HEK293 (cell line): ENCODE results near the gene MOSPD3.

Experiments
- CTCF ChIP-seq: fragments of 450-650 bp; formaldehyde crosslinking; IDR thresholded peaks from 2 replicates; pipeline ENCODE4 v1.5.1; 2016; ENCODE audit warnings: missing biosample characterization, missing genetic modification characterization
- FEZF1 ChIP-seq: fragments of 450-650 bp; formaldehyde crosslinking; IDR thresholded peaks from 2 replicates; pipeline ENCODE4 v1.5.1; 2016; ENCODE audit warnings: missing biosample characterization, missing genetic modification characterization
- PBX3 ChIP-seq: sonication (generic); formaldehyde crosslinking; IDR thresholded peaks from 2 replicates; pipeline ENCODE4 v1.8.1; 2022; ENCODE audit warnings: mild to moderate bottlenecking, moderate library complexity, missing genetic modification reagents
- ZNF121 ChIP-seq: fragments of 450-650 bp; formaldehyde crosslinking; IDR thresholded peaks from 2 replicates; pipeline ENCODE4 v1.5.1; 2016; ENCODE audit warnings: missing biosample characterization, missing genetic modification characterization
- ZNF175 ChIP-seq: fragments of 450-650 bp; formaldehyde crosslinking; IDR thresholded peaks from 2 replicates; pipeline ENCODE4 v1.5.1; 2016; ENCODE audit warnings: missing biosample characterization, missing genetic modification characterization
- ZNF302 ChIP-seq: fragments of 450-650 bp; formaldehyde crosslinking; IDR thresholded peaks from 2 replicates; pipeline ENCODE4 v1.5.1; 2016; ENCODE audit warnings: missing biosample characterization, missing genetic modification characterization, low read depth
- ZNF398 ChIP-seq: fragments of 450-650 bp; formaldehyde crosslinking; IDR thresholded peaks from 2 replicates; pipeline ENCODE4 v1.5.1; 2017; ENCODE audit warnings: missing biosample characterization, missing genetic modification characterization
- ZNF639 ChIP-seq: fragments of 450-650 bp; formaldehyde crosslinking; IDR thresholded peaks from 2 replicates; pipeline ENCODE4 v1.5.1; 2016; ENCODE audit warnings: missing biosample characterization, missing genetic modification characterization

- TF ChIP-seq PBX3 (CRISPR knock-in tag), result no peak
- TF ChIP-seq CTCF (tag by site-specific recombination), result no peak
- TF ChIP-seq ZNF302 (tag by site-specific recombination), result no peak
- no peak for TF ChIP-seq ZNF639 (tag by site-specific recombination)
- TF ChIP-seq ZNF398 (tag by site-specific recombination), result no peak
- TF ChIP-seq ZNF175 (tag by site-specific recombination), result no peak
- no peak for TF ChIP-seq FEZF1 (tag by site-specific recombination)
- no peak for TF ChIP-seq ZNF121 (tag by site-specific recombination)
Observed at GRCh38 chr7:100620239-100620638, 7.9 kb downstream of the MOSPD3 start.
